Endodermal cell (in vitro differentiated cells): Measurements from ENCODE around the gene CCDC54. TPM values are rescaled to one million over a fixed set of nuclear protein-coding genes. Genes with fewer than 3 reads are reported as not detected.

ENCODE experiments used
- DNase-seq: peaks from one replicate; pipeline ENCODE4 v3.0.0-alpha.2; 2017
- H3K27ac ChIP-seq: 2 replicates; pipeline ENCODE4 v1.5.1; 2013; ENCODE audit warnings: mild to moderate bottlenecking, low read depth, low read length, moderate library complexity
- H3K27me3 ChIP-seq: 2 replicates; pipeline ENCODE4 v1.6.1; 2013; ENCODE audit warnings: mild to moderate bottlenecking, low read length, moderate library complexity; ENCODE audit not compliant: insufficient read depth, control insufficient read depth, poor library complexity, severe bottlenecking
- H3K36me3 ChIP-seq: 2 replicates; pipeline ENCODE4 v1.7.0; 2013; ENCODE audit warnings: mild to moderate bottlenecking, low read length, moderate library complexity; ENCODE audit not compliant: control insufficient read depth, insufficient read depth
- H3K4me1 ChIP-seq: one replicate; pipeline ENCODE4 v1.7.0; 2013; ENCODE audit warnings: low read length; ENCODE audit not compliant: control insufficient read depth, insufficient read depth
- H3K4me3 ChIP-seq: 2 replicates; pipeline ENCODE4 v1.5.1; 2013; ENCODE audit warnings: mild to moderate bottlenecking, low read length, moderate library complexity
- H3K9ac ChIP-seq: 2 replicates; pipeline ENCODE4 v1.6.1; 2013; ENCODE audit warnings: mild to moderate bottlenecking, low read length, moderate library complexity; ENCODE audit not compliant: poor library complexity, severe bottlenecking; ENCODE audit errors: extremely low read depth
- H3K9me3 ChIP-seq: 2 replicates; pipeline ENCODE4 v1.6.1; 2013; ENCODE audit warnings: mild to moderate bottlenecking, low read length, moderate library complexity; ENCODE audit not compliant: control insufficient read depth
- H3K27ac Mint-ChIP-seq: 2 replicates; pipeline ENCODE4 v1.8.0; 2020; ENCODE audit warnings: mixed read lengths
- H3K27me3 Mint-ChIP-seq: 2 replicates; pipeline ENCODE4 v1.8.0; 2021; ENCODE audit warnings: mild to moderate bottlenecking, mixed read lengths; ENCODE audit not compliant: insufficient read depth
- H3K36me3 Mint-ChIP-seq: 2 replicates; pipeline ENCODE4 v1.8.0; 2020; ENCODE audit warnings: low read depth, mixed read lengths
- H3K4me1 Mint-ChIP-seq: 2 replicates; pipeline ENCODE4 v1.8.0; 2020; ENCODE audit warnings: mixed read lengths
- H3K4me3 Mint-ChIP-seq: 2 replicates; pipeline ENCODE4 v1.8.0; 2020; ENCODE audit warnings: mild to moderate bottlenecking, moderate library complexity, mixed read lengths
- H3K9me3 Mint-ChIP-seq: 2 replicates; pipeline ENCODE4 v1.8.0; 2020; ENCODE audit warnings: mild to moderate bottlenecking, mixed read lengths
- WGBS, 2 experiments: methylation state at CpG; one replicate each; pipeline versions ENCODE4 v1.1.5 to v1.1.7; 2013; ENCODE audit warnings: missing lambda C conversion rate in 2 of 2, mixed read lengths in 1 of 2; ENCODE audit not compliant: insufficient coverage in 1 of 2, insufficient read length in 1 of 2; 5-methylcytosine and 5-hydroxymethylcytosine counted together
- total RNA-seq, 2 donors: library from RNA; stranded (reverse); fragmentation: NEBNext Ultra II Directional in 1 of 2; extraction: Animal tissue kit (Norgen Biotek cat#: 25700) in 1 of 2; gene quantifications; 2 replicates in 1 of 2; 3 replicates in 1 of 2; pipeline ENCODE4 v1.2.1, GENCODE V29; 2021
- TF ChIP-seq, protein P1 (sequence below): fragments of 200-600 bp; sonication (generic); conservative IDR thresholded peaks from 2 replicates; pipeline ENCODE4 v1.5.0; 2021; ENCODE audit warnings: antibody characterized with exemption, mild to moderate bottlenecking

Gene CCDC54
- total RNA-seq, 2 donors from 2014 or later = not detected

- no peaks in the 10 kb centered on the region for H3K27me3 ChIP-seq
- Mint-ChIP-seq H3K27me3 (no peaks in the 10 kb centered on the region), H3K27ac (no peak overlapping the region), H3K4me3 (no peak overlapping the region), H3K4me1 (no peaks in the 10 kb centered on the region), H3K36me3 (no peaks in the 10 kb centered on the region), H3K9me3 (no peaks in the 10 kb centered on the region)
- H3K36me3 ChIP-seq = no peaks in the 10 kb centered on the region
- no peak overlapping the region for H3K27ac ChIP-seq
- TF ChIP-seq, protein P1, sequence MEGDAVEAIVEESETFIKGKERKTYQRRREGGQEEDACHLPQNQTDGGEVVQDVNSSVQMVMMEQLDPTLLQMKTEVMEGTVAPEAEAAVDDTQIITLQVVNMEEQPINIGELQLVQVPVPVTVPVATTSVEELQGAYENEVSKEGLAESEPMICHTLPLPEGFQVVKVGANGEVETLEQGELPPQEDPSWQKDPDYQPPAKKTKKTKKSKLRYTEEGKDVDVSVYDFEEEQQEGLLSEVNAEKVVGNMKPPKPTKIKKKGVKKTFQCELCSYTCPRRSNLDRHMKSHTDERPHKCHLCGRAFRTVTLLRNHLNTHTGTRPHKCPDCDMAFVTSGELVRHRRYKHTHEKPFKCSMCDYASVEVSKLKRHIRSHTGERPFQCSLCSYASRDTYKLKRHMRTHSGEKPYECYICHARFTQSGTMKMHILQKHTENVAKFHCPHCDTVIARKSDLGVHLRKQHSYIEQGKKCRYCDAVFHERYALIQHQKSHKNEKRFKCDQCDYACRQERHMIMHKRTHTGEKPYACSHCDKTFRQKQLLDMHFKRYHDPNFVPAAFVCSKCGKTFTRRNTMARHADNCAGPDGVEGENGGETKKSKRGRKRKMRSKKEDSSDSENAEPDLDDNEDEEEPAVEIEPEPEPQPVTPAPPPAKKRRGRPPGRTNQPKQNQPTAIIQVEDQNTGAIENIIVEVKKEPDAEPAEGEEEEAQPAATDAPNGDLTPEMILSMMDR = no peak
- WGBS, 2 experiments = 76 to 83% methylated on average over 1 to 2 of the region's 2 CpGs
- H3K4me1 ChIP-seq = no peaks in the 10 kb centered on the region
- no peak for DNase-seq
- H3K4me3 ChIP-seq = no peak overlapping the region
- H3K9ac ChIP-seq = no peak overlapping the region
- no peaks in the 10 kb centered on the region for H3K9me3 ChIP-seq
Observed at GRCh38 chr3:107347751-107348150, 29.5 kb upstream of the CCDC54 start.

DNA sequence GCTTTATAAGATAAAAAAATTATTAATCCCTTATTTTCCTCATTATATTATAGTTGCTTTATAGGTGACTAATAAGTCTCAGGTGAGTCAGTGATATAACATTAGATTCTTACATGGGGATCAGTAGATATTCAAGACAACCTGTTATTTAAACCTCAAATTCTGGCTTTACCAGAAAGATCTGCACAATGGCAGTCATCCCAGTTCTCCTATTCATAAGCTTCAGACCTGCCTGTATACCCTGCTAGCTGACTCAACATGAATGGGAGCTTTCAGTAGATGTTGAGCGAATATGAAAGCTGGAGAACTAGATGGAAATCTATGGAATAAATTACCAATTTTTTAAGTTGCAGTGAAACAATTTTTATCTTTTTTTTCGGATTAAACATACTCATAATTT is 20.5 kb upstream of the CCDC54 start:
- DNase-seq = no peak
- Histone ChIP-seq H3K4me1 (peaks cover 3% of the 10 kb centered on the region), H3K27me3 (no peaks in the 10 kb centered on the region), H3K36me3 (no peaks in the 10 kb centered on the region), H3K9ac (no peak overlapping the region), H3K27ac (no peak overlapping the region), H3K4me3 (no peak overlapping the region), H3K9me3 (no peaks in the 10 kb centered on the region)
- Mint-ChIP-seq H3K4me3 (no peak overlapping the region), H3K27me3 (no peaks in the 10 kb centered on the region), H3K27ac (no peak overlapping the region), H3K36me3 (no peaks in the 10 kb centered on the region), H3K9me3 (peaks cover 6% of the 10 kb centered on the region), H3K4me1 (peaks cover 3% of the 10 kb centered on the region)
- TF ChIP-seq, protein P1 = no peak
- 98% methylated on average over 2 of the region's 2 CpGs; no CpG with 5 or more reads in 1 of the 2 experiments for WGBS, 2 experiments

GRCh38 chr3:107361633-107362032 is 15.6 kb upstream of the CCDC54 start:
- no peak overlapping the region for H3K9ac ChIP-seq
- no peaks in the 10 kb centered on the region for H3K36me3 ChIP-seq
- H3K4me1 ChIP-seq = peaks cover 3% of the 10 kb centered on the region
- H3K9me3 ChIP-seq = no peaks in the 10 kb centered on the region
- no peaks in the 10 kb centered on the region for H3K27me3 ChIP-seq
- no peak for DNase-seq
- Mint-ChIP-seq H3K27ac (no peak overlapping the region), H3K4me3 (no peak overlapping the region), H3K9me3 (peaks cover 6% of the 10 kb centered on the region), H3K36me3 (no peaks in the 10 kb centered on the region), H3K27me3 (no peaks in the 10 kb centered on the region), H3K4me1 (peaks cover 3% of the 10 kb centered on the region)
- H3K27ac ChIP-seq = no peak overlapping the region
- no peak overlapping the region for H3K4me3 ChIP-seq
- TF ChIP-seq, protein P1 = no peak
- WGBS, 2 experiments = 87 to 88% methylated on average over 2 to 3 of the region's 3 CpGs
